IPS-18a (cell line): Measurements from ENCODE around the gene TRAPPC2L.
"Not testable (repeated sequence)": the region's sequence is repeated elsewhere in the genome, so short reads cannot be mapped to it uniquely, and the experiment has no call there.

Experiments used
- H3K27ac ChIP-seq: one replicate; pipeline ENCODE4 v1.5.1; 2013; ENCODE audit warnings: low read length
- H3K27me3 ChIP-seq: one replicate; pipeline ENCODE4 v1.6.1; 2013; ENCODE audit warnings: mild to moderate bottlenecking, low read length; ENCODE audit not compliant: control insufficient read depth, insufficient read depth
- H3K36me3 ChIP-seq: one replicate; pipeline ENCODE4 v1.6.1; 2013; ENCODE audit warnings: low read depth, low read length; ENCODE audit not compliant: control insufficient read depth
- H3K4me1 ChIP-seq: one replicate; pipeline ENCODE4 v1.6.1; 2013; ENCODE audit warnings: low read depth, low read length; ENCODE audit not compliant: control insufficient read depth
- H3K4me3 ChIP-seq: one replicate; pipeline ENCODE4 v1.5.1; 2013; ENCODE audit warnings: low read length
- H3K9ac ChIP-seq: one replicate; pipeline ENCODE4 v1.6.1; 2013; ENCODE audit warnings: mild to moderate bottlenecking, low read length, moderate library complexity
- H3K9me3 ChIP-seq: one replicate; pipeline ENCODE4 v1.6.1; 2013; ENCODE audit warnings: low read depth, low read length; ENCODE audit not compliant: control insufficient read depth

The TRAPPC2L gene

GRCh38 chr16:88822281-88823040, 34.5 kb upstream of the TRAPPC2L start:
- no peaks in the 10 kb centered on the region for H3K9me3 ChIP-seq
- no peak overlapping the region for H3K27ac ChIP-seq
- H3K36me3 ChIP-seq = no peaks in the 10 kb centered on the region
- no peak overlapping the region for H3K4me3 ChIP-seq
- no peak overlapping the region for H3K9ac ChIP-seq
- H3K27me3 ChIP-seq = no peaks in the 10 kb centered on the region
- no peaks in the 10 kb centered on the region for H3K4me1 ChIP-seq

DNA sequence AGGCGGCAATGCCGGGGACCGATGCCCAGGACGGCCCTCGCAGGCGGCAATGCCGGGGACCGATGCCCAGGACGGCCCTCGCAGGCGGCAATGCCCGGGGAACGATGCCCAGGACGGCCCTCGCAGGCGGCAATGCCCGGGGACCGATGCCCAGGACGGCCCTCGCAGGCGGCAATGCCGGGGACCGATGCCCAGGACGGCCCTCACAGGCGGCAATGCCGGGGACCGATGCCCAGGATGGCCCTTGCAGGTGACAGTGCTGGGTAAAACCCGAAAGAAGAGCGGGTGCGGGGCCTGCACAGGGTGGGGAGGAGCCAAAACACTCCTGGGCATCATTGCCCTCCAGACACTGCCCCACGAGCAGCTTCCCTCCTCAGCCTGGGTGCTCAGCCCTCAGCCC, 33.3 kb upstream of the TRAPPC2L start:
- not testable (repeated sequence) for H3K36me3 ChIP-seq, H3K4me1 ChIP-seq

DNA sequence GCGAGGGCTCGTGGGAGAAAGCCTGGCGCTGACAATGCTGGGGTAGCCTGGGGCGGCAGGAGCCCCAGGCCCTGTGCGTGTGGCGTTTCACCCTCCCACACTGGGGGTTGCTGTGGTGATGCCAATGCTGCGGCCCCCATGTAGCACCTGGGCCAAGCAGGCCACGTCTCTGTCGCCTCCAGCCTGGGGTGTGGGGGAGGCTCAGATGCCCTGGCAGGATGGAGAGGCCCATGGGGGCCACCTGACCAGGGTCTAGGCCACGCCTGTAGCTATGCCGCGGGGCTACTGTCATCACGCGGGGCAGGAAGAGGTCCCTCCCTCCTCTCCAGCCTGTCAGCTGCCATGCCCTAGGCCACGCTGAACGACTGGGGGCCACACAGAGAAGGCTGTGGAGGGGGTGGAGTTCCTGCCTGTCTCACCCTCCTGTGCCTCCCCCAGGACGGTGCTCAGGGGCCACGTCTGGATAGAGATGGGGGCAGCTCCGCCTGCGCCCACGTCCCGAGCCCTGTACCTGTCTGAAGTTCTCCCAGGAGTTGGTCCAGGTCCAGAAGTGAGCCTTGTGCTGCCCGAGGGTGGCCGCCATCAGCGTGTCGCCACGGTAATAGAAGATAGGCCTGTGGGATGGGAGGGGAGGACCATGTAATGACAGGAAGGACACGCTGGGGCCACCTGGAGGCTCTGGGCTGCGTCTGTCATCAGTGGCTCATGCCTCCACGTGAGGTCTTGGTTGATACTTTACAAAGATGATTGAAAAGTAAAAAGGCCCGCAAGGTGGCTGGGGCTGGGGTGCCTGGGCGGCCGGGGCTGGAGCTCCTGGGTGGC, 32.5 kb upstream of the TRAPPC2L start:
- no peaks in the 10 kb centered on the region for H3K36me3 ChIP-seq
- no peaks in the 10 kb centered on the region for H3K4me1 ChIP-seq
- no peak overlapping the region for H3K4me3 ChIP-seq
- H3K27ac ChIP-seq = no peak overlapping the region
- H3K27me3 ChIP-seq = no peaks in the 10 kb centered on the region
- H3K9me3 ChIP-seq = no peaks in the 10 kb centered on the region
- H3K9ac ChIP-seq = no peak overlapping the region

More for the DNA sequence above, 33.3 kb upstream of the TRAPPC2L start:
- not testable (repeated sequence) for H3K4me3 ChIP-seq, H3K27me3 ChIP-seq, H3K9ac ChIP-seq, H3K27ac ChIP-seq, H3K9me3 ChIP-seq

DNA sequence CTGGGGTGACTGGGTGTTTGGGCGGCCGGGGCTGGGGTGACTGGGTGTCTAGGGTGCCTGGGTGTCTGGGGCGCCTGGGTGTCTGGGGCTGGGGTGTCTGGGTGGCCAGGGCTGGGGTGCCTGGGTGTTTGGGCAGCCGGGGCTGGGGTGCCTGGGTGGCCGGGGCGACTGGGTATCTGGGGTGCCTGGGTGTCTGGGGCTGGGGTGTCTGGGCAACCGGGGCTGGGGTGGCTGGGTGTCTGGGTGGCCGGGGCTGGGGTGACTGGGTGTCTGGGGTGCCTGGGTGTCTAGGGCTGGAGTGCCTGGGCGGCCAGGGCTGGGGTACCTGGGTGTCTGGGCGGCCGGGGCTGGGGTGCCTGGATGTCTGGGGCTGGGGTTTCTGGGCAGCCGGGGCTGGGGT, 31.8 kb upstream of the TRAPPC2L start:
- Histone ChIP-seq H3K27me3 (no peaks in the 10 kb centered on the region), H3K9me3 (no peaks in the 10 kb centered on the region), H3K4me3 (no peak overlapping the region), H3K9ac (no peak overlapping the region), H3K4me1 (no peaks in the 10 kb centered on the region), H3K27ac (no peak overlapping the region), H3K36me3 (no peaks in the 10 kb centered on the region)

- Histone ChIP-seq H3K4me3 (no peak overlapping the region), H3K4me1 (no peaks in the 10 kb centered on the region), H3K36me3 (no peaks in the 10 kb centered on the region), H3K27ac (no peak overlapping the region), H3K9ac (no peak overlapping the region), H3K9me3 (no peaks in the 10 kb centered on the region), H3K27me3 (no peaks in the 10 kb centered on the region)
Measured at GRCh38 chr16:88826070-88826840, 30.7 kb upstream of the TRAPPC2L start.

- Histone ChIP-seq H3K36me3 (no peaks in the 10 kb centered on the region), H3K9me3 (no peaks in the 10 kb centered on the region), H3K4me1 (no peaks in the 10 kb centered on the region), H3K27me3 (no peaks in the 10 kb centered on the region), H3K27ac (no peak overlapping the region), H3K9ac (no peak overlapping the region), H3K4me3 (no peak overlapping the region)
Measured at GRCh38 chr16:88827727-88828126, 29.2 kb upstream of the TRAPPC2L start.

DNA sequence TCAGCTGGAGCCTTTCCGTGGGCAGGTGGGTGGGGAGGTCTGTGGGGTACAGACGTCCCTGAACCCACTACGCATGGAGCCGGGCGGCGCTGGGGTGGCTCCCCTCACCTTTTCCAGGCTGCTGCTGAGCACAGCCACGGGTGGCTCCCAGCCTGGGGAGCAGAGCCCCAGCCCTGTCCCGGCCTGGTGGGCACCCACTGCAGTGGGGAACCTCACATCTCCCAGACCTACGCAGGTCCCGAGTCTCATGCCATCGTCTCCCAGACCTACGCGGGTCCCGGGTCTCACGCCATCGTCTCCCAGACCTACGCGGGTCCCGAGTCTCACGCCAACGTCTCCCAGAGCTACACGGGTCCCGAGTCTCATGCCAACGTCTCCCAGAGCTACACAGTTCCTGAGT, 28.2 kb upstream of the TRAPPC2L start:
- no peaks in the 10 kb centered on the region for H3K4me1 ChIP-seq
- no peak overlapping the region for H3K9ac ChIP-seq
- no peaks in the 10 kb centered on the region for H3K36me3 ChIP-seq
- no peaks in the 10 kb centered on the region for H3K9me3 ChIP-seq
- no peak overlapping the region for H3K4me3 ChIP-seq
- no peaks in the 10 kb centered on the region for H3K27me3 ChIP-seq
- H3K27ac ChIP-seq = no peak overlapping the region

DNA sequence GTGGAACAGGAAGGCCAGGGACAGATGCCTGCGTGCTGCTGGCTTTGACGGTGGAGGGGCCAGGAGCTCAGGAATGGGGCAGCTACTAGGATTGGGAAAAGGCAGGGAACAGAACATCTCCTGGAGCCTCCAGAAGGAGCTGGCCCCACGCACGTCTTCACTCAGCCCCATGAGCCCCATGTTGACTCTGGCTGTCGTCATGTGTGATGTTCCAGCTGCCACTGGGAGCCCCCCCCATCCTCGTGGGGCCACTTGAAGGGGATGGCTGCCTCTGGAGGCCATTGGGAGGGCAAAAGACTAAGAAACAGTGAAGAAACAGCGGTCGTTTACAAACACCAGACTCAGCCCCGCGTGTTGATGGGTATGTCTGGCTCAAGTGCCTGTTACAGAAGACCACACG, 26.7 kb upstream of the TRAPPC2L start:
- Histone ChIP-seq H3K27ac (no peak overlapping the region), H3K36me3 (no peaks in the 10 kb centered on the region), H3K4me1 (no peaks in the 10 kb centered on the region)

GRCh38 chr16:88830783-88831182, 26.1 kb upstream of the TRAPPC2L start:
- Histone ChIP-seq H3K27ac (no peak overlapping the region), H3K4me3 (no peak overlapping the region), H3K4me1 (no peaks in the 10 kb centered on the region), H3K9ac (no peak overlapping the region), H3K9me3 (no peaks in the 10 kb centered on the region), H3K27me3 (no peaks in the 10 kb centered on the region), H3K36me3 (no peaks in the 10 kb centered on the region)

More for the DNA sequence above, 26.7 kb upstream of the TRAPPC2L start:
- Histone ChIP-seq H3K27me3 (no peaks in the 10 kb centered on the region), H3K4me3 (no peak overlapping the region), H3K9ac (no peak overlapping the region), H3K9me3 (no peaks in the 10 kb centered on the region)

DNA sequence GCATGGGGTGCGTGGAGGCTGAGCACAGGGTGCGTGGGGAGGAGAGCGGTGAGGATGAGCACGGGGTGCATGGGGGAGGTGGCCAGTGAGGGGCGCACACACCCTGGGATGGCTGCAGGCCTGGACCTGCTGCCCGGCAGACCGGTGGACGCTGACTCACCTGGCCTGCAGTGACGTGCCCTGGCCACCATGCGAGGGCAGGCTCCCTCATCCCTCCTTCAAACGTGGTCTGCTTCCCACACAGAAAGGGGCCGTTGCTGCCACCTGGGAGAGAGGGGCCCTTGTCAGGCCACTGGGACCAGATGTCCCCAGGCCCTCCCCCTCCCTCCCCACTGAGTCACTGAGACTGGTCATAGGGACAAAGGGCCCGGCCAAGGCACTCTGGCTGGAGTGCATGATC, 25.1 kb upstream of the TRAPPC2L start:
- no peaks in the 10 kb centered on the region for H3K27me3 ChIP-seq
- H3K9me3 ChIP-seq = no peaks in the 10 kb centered on the region
- H3K9ac ChIP-seq = no peak overlapping the region
- H3K36me3 ChIP-seq = no peaks in the 10 kb centered on the region
- no peak overlapping the region for H3K4me3 ChIP-seq
- H3K4me1 ChIP-seq = no peaks in the 10 kb centered on the region
- H3K27ac ChIP-seq = no peak overlapping the region

DNA sequence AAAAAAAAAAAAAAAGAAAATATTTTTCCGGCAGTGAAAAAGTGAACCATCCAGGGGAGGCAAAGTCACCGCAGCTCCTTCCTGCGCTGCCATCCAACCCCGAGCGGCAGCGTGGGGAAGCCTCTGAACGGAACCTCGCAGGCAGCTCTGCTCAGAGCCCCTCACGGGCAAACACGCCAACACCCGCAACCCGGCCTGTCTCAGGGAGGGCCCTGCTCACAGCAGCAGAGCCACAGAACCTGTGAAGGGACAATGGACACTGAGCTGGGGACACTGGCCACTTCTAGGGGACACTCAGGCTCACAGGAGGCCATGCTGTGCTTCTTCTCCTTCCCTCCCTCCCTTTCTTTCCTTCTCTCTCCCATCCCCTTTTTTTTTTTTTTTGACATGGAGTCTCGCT, 23.8 kb upstream of the TRAPPC2L start:
- Histone ChIP-seq H3K9ac (no peak overlapping the region), H3K9me3 (no peaks in the 10 kb centered on the region), H3K27ac (no peak overlapping the region), H3K4me3 (no peak overlapping the region), H3K4me1 (no peaks in the 10 kb centered on the region), H3K27me3 (no peaks in the 10 kb centered on the region), H3K36me3 (no peaks in the 10 kb centered on the region)
